NCI-H128 (cell line): Measurements from ENCODE around the gene STK25.
"Not testable (repeated sequence)": the region's sequence is repeated elsewhere in the genome, so short reads cannot be mapped to it uniquely, and the experiment has no call there.

Experiments
- DNase-seq: peaks from one replicate; lab custom pipeline; 2025; ENCODE audit not compliant: unreplicated experiment; lab: John Stamatoyannopoulos, UW

STK25 gene

GRCh38 chr2:241540401-241540770, 32.0 kb upstream of the STK25 start:
- DNase-seq: no peak

DNA sequence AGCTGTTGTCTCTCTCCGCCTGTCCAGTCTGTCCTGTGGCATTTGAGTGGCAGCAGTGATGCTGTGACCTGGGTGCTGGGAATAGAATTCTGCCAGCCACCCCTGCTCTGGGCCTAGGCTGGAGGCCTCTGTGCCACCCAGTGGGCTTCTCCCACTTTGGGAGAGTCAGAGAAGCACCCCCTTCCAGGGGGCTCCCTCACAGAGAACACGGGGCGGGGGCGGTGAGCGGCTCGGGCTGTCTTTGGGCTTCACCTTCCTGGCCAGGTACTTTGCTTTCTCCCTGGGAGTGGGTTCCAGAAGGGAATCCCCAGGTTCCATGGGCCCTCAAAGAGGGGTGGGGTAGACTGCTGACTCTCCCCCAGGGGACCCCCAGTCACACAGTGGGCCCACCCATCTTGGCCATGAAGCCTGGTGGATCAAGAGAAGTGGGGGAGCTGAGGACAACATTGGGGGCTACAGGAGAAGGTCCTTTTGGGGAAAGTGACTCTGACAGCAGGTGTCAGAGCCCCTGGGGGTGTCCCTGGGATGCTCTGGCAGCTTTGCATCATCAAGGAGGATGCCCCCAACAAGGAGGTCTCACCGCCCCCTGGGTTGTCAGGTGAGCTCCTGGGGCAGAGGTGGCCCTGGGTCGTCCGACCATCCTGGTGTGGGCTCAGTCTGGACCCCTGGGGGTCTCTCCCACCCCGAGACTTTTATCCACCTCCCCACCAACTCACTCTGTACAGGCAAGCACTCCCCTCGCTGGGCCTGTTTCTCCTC, 31.4 kb upstream of the STK25 start:
- no peak for DNase-seq

- DNase-seq: no peak
Measured at GRCh38 chr2:241538838-241539615, 30.6 kb upstream of the STK25 start.

GRCh38 chr2:241535871-241536655, 27.7 kb upstream of the STK25 start:
- no peak for DNase-seq

DNA sequence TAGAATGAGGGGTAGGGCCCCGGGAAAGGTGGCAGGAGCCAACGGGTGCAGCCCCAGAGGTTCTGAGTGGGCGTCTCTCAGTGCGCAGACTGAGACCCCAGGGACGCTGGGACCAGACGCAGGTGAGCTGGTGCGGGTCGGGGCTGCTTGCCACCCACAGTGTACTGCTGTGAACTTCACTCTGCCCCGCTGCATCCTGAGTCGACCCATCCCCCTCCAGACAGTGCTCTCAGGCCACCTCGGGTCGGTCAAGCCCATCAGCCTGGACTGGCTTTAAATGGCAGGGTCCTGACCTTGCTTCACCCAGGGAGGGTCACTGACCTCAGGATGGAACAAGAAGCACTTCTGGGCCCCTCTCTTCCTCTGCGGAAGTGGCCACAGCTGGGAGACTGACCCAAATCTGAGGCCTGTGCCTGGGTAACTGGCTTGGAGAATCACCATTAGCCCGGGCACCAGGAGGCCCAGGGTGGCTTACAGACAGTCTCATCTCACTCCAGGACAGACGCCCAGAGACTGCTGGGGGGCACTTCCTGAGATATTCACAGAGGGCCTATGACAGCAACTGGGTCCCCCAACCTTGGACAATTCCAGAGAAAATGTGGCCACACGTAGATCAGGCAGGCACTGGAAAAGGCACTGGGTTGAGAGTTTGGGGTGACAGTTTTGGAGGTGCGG, 26.5 kb upstream of the STK25 start:
- DNase-seq: no peak

DNA sequence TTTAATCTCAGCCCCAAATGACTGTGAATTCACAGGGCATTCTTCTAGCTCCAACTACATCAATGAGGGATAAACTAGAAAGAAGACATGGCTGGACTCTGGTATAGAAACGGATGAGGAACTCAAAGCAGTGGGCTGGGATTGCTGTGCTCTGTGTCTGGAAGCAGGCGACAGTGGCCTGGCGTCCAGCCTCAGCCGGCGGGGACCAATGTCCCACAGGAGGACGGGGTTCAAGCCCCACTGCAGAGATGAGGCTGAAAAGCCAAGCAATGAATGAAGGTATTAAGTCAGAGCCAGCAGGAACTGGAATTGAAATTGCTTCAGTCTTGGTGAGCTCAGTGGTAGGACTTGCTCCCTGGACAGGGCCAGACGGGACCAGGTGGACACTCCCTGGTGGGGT, 25.9 kb upstream of the STK25 start:
- DNase-seq: no peak

- no peak for DNase-seq
Measured at GRCh38 chr2:241532733-241533601, 24.6 kb upstream of the STK25 start.

DNA sequence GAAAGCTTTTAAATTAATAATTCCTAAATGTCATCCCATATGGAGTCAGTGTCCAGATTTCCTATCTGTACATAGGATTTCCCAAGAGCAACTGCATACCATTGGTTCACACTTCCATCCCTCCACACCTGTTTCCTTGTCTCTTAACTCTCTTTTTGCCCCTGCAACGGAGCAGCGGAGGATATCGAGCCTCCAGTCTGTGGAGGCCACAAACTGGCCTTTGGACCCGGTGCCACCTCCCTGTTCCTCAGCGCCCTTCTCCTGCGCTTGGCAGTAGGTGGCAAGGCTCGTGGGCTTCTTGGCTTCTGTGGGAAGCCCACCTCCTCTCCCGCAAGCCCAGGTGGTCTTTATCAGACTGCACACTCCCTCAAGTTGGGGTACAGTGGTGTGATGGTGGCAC, 23.8 kb upstream of the STK25 start:
- DNase-seq: no peak

DNA sequence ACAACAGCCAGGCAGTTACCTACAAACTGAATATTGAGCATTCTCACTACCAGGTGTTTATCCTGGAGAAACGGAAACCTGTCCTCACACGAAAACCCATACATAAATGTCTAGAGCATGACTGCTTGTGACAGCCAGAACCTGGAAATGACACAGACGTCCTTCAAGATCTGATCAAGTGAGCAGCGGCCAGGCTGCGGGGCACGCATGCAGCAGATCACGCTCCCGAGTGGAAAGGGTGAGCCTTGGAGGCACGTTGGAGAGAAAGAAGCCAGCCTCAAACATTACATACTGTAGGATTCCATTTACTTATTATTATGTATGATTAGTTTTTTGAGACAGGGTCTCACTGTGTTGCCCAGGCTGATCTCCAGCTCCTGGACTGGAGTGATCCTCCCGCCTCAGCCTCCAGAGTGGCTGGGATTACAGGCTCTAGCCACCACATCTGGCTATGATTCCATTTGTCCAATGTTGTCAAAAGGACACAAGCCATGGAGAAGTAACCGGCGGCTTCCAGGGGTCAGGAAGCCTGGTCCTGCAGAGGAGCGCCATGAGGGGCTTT, 22.9 kb upstream of the STK25 start:
- no peak for DNase-seq

DNA sequence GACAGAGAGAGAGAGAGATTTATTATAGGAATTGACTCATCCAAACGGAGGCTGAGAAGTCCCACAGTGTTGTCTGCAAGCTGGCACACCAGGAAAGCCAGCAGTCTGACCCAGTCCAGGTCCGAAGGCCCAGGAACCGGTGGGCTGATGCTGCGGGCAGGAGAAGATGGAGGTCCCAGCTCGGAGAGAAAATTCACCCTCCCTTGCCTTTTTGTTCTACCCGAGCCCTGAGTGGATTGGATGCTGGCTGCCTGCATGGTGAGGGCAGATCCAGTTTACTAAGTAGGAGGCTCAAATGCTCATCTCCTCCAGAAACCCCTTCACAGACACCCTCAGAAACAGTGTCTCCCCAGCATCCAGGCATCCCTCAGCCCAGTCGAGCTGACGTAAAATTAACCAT, 22.2 kb upstream of the STK25 start:
- no peak for DNase-seq

GRCh38 chr2:241525818-241526780, 17.7 kb upstream of the STK25 start:
- DNase-seq: not testable (repeated sequence)

DNA sequence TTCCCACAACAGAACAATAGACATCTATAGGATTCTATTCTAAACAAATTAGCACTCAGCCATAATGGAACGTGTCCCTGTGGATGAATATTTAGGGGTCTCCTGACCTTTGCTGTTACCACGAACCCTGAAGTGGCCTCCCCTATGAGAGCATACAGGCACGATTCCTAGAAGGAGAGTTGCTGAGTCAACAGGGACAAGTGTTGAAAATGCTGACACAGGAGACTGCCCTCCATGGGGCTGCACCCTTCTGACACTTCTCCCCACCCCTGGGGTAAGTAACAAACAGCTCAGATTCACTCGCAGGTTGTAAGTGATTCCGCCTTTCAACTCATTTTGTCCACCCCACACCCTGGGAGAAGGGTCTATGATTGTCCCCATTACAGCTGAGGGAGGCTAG, 14.1 kb upstream of the STK25 start:
- no peak for DNase-seq

DNA sequence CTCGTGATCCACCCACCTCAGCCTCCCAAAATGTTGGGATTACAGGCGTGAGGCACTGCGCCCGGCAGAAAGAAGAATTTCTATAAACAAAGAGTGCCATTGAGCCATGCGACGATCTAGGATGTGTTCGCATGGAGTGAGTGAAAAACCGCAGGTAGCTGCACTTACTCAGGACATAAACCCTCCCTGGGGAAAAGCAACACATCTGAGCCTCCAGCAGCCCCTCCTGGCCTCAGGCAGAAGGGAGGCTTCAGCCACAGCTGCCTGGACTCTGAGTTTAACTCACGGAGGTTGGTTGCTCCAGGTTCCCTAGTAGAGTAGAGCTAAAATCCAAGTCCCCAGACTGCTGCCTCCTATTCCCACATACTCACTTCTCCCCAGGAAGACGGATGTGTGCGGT, 11.3 kb upstream of the STK25 start:
- no peak for DNase-seq

- no peak for DNase-seq
Measured at GRCh38 chr2:241517297-241517696, 8.9 kb upstream of the STK25 start.

DNA sequence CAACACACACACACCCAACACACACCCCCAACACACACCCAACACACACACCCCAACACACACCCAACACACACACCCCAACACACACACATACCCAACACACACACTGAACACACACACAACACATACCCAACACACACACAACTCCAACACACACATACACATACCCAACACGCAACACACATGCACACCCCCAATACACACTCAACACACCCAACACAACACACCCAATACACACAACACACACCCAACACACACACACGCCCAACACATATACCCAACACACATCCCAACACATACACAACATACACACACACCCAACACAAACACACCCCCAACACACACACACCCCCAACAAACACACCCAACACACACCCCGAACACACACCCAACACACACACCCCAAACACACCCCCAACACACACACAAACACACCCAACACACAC, 8.2 kb upstream of the STK25 start:
- DNase-seq: no peak

DNA sequence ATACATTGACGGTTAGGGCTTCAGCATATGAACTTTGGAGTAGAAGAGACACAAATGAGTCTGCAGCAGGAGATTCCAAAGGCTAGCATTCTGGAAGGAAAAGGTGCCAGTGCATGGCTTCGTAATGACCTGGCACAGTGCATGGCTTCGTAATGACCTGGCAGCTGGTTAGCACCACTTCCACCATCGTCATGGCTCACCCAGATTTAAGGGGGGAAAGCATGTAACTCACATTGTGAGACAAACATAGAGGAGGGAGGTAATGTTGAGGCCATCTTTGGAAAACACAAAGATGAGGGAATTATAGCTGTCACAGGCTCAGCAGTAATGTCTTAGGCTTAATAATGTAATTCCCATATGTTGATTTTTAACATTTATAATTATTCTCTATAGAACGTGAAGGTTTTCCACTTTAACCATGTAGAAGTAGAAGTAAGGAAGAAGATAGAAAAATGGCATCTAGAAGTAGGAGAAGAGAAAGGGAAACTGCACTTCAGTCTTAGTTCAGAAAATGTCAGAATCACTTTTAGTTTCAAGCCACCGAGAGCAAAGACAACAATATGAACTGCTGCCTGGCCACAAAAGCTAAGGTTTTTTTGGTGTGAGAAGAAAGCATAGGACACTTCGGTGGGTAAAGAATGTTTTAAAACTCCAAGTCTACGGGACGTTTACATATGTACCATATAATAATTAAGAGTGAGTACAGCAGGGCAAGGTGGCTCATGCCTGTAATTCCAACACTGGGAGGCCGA, 6.8 kb upstream of the STK25 start:
- DNase-seq: no peak

DNA sequence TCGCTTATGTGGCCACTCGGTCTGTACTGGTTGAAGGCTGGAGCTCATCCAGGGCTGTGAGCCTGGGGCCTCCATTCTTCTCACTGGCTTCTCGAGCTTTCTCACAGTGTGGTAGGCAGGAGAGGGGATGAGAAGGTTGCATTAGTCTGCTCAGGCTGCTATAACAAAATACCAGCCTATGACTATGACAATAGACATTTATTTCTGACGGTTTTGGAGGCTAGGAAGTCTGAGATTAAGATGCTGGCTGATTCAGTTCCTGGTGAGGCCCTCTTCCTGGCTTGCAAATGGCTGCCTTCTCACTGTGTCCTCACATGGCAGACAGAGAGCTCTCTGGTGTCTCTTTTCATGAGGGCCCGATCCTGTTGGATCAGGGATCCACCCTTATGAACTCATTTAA, 6.2 kb upstream of the STK25 start:
- DNase-seq: no peak

DNA sequence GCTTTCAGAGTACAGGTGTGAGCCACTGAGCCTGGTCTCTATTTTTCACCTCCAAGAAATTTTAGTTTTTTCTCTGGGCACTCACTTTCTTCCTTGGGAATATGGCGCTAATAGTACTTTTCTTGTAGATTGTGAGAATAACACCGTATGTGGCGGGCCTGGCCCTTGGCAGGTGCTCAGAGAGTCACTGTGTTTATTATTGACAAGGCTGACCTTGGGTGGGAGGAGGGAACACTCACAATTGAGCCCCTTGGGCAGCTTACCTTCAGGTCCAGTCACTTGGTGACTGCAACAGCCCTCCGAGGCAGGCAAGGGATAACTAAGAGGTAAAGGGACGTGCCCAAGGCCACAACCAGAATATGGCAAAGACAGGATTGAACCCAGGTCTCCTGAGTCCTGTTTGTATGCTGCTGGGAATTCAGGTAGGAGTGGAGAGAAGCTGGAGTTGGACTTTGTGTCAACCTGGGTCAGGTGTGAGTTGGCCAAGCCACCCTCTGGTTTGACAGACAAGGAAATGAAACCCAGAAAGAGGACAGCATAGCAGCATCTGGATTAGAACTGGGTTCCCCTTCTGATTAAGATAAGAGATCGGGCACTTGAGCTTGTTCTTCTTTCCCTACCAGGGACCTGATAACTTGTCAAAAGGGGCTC, 2.8 kb upstream of the STK25 start:
- no peak for DNase-seq
